ENCODE results near the gene MRPL10.

The MRPL10 gene

DNA sequence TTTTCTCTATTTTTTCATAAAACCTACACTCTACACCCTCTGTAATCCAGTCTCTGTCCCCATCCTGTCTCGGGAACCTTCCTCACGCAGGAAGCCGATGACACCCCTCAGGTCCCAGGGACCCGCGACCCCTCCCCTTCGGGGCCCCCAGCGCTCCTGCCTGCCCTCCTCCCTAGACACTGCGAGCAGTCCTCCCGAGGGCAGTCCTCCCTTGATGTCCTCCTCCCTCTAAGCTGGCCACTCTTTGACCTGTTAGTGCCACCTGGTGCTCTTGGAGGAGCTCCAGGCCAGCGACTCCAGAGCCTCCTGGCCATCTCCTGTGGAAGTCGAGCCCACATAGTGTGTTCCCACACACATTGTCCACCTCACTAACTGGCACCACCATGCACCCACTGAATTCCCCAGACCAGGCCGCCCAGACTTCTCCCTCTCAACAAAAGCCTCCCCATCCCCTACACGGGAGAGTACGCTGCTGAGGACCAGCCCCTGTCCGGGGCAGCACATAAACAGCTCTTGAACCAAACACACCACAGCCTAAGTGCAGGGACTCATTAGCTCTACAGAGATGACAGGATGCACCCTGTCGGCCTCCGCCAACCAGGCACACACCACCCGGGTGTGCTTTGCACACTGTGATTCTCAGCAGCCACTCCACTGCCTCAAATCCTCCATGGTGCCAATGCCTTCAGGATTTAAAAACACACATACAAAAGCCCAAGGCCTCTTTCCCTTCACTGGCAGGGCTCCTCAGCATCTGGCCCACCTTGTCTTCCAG is 19.0 kb downstream of the MRPL10 start:
- DNase-seq = no peak

DNA sequence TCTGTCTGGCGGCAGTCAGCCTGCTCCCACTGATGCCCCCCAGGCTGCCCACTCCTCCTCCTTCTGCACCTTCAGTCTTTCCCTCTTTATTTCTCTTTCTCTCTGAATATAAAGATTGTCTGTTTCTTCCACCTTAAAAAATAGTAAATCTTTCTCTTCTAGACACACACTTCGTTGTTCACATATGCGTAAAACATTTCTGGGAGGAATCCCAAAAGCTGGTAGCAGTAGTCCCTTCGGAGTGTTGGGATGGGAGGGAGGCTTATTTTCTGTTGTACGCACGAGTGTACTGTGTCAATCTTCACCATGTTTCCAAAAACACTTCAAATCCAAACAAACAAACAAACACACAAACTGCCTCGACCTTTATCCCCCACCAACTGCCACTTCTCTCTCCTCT is 19.6 kb downstream of the MRPL10 start:
- DNase-seq = no peak

DNA sequence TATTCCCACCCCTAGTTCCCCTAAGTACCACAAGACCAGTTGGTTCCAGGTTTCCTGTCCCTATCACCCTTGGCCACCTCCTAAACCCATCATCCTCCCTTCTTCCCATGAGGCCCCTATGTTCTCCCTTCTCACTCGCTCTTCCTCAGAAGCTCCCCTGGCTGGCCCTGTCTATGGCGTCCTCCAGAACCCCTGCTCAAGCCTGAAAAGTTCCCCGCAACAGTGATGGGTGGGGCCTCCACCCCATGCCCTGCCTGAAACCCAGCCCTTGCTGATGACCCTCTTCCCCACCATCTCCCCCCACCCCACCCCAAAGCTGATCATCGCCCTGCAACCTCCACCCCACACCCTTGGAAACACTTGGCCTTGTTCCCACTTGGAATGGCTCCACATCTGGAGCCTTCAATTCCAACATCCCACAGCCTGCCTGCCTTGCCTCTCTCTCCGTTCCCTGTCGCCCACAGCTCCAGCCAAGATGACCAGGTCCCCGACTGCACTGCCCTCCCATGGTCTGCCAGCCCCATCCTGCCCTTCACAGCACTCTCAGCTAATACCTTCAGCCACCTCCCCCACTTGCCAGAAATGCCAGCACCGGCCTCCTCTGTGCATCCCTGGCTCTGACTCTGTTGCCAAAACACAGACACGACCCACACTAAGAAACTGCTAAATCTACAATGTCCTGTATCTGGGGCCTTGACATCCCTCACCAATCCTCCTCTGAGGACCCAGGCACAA is 20.3 kb downstream of the MRPL10 start:
- no peak for DNase-seq

DNA sequence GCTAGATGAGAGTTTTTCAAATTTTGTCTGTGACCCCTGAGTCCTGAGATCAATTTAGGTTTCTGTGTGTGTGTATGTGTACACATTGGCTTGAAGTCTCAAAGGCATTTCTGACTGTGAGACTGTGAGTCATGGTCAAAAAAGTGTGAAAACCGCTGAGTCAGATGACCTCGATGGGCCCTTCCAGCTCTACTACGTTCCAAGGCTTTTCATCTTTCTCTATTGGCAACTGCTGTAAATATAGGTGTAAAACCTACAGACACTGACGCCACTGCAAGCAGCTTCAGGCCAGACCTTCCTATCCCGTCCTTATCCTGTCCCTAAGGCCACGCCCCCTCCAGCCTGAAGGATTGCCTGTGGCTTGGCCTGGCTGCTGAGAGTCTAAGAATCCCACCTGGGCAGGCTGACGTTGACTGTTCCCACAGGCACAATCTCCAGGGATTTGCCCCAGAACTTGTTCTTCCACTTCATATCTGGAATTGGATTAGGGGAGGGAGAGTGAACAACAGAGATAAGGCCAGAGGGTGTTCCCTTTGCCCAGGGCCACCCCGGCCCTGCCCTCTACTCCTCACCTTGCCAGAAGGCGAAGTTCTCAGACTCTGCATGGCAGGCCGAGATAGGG is 21.0 kb downstream of the MRPL10 start:
- DNase-seq = no peak

DNA sequence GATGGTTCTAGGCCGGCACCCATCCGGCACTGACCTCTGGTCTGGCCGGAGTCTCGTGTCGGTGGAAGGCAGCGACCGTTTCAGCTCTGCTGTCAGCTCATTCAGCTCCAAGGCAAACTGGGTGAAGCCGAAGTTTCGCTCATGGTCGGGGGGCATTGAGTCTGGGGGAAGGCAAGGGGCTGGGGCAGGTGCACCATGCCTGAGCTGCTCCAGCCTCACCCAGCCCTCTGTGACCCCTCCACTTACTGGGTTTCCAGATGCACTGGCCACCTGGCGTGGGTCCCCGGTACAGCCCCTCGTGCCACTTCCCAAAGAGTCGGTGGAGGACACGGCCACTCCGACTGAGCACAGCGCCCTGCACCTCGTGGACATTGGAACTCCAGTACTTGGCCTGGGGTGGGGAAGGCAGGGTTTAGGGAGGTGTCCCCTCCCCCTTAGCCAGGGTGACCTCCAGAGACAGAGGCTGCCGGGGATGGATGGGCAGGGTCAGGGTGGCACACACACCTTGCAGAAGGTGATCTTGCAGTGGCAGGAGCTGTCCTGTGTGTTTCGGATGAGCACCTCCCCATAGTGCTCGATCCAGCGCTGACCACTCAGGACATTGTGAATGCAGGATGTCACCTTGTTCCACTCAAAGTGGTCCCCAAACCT is 22.4 kb downstream of the MRPL10 start:
- DNase-seq = no peak

DNA sequence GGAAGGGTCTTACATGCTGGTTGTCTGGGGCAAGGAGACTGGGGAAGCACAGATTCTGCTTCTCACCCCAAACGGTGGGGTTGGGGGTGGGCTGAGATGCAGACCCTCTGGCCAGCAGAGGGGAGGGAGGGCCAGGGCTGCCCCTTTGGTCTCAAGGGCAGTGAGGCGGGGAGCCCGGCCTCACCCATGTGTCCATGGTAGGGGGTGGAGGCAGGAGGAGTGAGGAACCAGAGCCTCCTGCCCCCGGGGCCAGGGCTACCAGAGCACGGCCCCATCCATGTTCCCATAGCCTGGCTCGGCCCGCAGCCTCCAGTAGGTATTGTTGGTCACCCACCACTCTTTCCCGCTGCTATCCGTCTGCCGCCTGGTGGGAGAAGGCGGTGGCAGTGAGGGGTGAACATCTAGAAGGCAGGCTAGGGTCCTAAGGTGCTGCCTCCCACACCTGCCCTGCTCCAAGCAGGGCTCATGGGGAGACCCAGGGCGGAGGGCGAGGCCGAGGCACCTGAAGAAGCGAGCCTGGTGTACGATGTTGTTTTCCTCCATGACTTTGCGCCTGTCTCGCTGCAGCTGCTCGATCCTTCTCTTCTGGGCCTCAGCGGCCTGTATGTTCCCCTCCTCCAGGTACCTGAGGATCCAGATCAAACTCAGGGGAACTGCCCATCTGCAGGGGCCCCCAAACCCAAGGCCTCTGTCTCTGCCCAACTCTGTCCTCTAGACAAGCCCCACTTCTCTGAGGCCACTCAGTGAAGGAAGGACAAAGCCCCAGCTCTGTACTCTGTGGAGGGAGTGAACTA is 23.1 kb downstream of the MRPL10 start:
- DNase-seq = no peak

DNA sequence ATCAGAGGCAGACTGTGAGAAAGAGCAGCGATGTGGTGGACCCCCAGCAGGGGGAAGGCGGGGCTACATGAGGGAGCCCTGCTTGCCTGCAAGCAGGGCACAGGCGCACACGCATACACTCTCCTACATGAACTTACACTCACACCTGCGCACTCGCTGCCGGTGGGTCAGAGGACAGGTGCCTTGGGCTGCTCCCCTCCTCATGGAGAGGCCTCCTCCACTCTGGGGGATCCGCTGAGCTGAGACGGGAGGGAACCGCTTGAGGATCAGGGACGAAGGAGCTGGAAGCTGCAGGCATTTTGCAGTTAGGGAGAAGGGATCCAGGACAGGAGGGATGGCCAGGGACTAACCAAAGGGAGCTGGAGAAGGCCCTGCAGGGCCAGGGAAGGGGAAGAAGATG is 23.9 kb downstream of the MRPL10 start:
- DNase-seq = no peak

DNA sequence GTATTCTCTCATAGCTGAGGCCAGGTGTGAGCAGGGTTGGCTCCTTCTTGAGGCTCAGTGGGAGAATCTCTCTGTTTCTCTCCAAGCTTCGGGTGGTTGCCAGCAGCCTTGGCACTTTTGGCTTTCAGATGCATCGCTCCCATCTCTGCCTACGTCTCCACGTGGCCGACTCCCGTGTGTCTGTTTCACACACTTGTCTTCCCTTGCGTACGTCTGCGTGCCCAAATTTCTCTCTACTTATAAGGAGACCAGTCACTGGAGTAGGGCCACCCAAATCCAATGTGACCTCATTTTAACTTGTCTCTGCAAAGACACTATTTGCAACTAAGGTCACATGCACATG is 24.5 kb downstream of the MRPL10 start:
- DNase-seq = no peak

DNA sequence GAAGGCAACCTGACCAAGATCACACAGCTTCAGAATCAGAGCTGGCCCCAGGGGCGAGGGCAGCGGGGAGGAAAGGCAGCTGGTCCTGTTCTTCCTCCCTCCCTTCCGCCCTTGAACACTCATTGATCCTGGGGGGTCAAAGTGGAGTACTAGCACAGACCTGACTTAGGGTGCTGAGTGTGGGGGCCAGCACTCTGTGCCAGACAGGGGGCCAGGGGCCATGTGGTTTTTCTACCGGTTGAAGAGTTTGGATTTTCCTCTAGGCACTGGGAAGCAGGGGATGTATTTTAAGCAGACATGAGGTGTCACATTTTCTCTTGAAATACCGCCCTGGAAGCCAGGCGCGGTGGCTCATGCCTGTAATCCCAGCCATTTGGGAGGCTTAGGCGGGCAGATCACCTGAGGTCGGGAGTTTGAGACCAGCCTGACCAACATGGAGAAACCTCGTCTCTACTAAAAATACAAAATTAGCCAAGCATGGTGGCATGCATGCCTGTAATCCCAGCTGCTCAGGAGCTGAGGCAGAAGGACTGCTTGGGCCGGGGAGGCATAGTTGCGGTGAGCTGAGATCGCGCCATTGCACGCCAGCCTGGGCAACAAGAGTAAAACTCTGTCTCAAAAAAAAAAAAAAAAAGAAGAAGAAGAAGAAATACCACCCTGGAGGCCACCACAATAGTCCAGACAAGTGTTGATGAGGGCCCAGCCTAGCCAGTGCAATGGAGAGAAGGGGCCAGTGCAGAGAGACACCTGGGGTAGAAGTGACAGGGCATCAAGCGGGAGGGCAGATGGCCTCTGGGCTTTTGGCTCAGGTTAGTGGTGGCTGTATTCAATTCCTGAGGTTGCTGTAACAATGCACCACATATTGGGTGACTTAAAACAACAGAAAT is 25.1 kb downstream of the MRPL10 start:
- no peak for DNase-seq

DNA sequence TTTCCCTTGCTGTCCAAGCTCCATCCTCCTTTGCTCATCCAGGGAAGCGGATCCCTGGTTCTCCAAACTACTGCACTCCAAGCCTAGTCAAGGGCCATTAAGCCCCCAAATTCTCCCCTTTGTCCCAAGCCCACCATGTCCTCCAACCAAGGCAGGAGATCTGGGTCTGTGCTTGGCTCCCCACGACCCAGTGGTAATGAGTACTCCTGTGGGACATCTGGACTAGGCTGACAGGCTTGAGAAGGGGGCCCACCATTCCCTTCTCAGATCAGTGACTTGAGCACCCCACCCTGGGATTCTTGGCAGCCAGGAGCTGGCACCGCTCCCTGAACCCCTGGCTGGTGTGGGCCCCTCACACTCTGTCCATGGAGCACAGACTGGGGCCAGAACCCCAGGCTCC is 26.9 kb downstream of the MRPL10 start:
- DNase-seq = no peak

DNA sequence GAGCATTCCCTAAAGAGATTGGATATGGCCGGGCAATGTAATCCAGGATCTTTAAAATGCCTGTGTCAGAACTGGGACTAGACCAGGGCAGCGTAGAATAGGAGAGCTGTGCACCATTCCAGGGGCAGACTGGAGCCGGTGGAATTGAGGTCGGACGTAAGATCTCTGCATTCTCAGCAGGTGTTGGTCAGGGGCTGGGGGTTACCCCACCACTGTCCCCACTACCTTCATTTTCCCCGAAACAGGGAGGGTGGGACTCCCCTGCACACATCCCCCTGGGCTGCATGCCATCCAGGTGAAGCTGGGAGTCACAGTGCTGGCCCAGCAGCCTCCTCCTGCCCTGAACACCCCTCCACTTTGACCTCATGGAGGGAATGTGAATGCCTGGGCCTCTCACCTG is 27.6 kb downstream of the MRPL10 start:
- no peak for DNase-seq

DNA sequence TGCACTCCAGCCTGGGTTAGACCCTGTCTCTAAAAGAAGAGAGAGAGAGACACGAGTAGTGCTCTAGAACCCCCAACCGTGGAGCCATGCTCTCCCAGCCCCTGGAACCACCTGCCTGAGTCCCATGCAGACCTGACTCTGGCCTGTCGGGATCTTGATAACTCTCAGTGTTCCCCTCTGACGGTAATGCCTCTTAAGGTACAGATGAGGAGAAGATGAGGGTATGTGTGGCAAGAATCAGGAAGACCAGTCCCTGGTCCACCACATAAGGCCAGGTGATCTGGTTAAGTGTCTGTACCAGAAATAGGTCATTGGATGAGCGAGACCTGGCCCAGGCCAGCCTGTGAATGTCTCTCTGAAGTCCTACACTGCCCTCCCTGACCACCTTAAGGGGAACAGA is 28.1 kb downstream of the MRPL10 start:
- DNase-seq = no peak

DNA sequence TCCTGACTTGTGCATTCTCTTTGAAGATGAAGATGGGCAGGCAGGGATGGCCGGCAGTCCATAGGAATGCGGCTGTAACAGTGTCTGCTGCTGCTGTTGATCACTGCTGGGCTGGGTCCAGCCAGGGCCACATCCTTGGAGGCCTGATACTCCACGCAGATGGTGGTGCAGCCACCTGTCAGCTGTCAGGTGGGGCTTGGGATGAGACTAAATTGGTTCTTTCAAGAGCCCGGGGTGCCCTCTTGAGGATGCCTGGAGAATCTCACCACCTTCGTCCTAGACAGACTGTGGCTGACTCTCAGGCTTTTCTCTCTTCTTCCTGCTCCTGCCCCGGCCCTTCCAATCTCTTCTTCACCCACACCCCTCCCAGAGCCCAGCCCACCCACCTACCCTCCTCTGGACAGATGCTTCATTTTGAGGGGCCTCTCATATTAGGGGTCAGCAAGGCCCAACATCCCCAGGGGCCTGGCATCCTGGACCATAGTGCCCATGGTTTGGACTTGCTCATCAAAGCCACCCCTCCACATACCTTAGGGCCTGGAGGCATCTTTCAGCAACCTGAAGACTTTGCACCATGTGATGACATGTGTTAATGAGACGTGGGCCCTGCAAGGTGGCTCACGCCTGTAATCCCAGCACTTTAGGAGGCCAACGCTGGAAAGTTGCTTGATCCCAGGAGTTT is 28.9 kb downstream of the MRPL10 start:
- peak; percentile 84 to 94 for DNase-seq

DNA sequence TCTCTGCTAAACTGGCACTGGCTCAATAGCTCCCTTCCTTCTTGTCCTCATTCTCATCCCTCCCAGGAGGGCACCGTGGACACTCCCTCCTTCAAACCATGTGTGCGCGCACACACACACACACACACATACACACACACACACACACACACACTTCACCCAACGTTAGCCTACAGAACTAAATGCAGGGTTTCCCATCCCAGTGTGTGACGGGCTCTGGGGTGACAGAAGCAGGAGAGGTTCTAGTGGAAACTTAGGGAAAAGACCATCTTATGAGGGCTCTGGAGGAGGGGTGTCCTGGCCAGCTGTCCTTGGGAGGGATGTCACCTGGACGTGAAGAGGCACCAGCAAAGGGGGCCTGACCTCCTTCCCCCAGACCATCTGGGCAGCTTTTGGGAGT is 29.4 kb downstream of the MRPL10 start:
- DNase-seq = no peak

DNA sequence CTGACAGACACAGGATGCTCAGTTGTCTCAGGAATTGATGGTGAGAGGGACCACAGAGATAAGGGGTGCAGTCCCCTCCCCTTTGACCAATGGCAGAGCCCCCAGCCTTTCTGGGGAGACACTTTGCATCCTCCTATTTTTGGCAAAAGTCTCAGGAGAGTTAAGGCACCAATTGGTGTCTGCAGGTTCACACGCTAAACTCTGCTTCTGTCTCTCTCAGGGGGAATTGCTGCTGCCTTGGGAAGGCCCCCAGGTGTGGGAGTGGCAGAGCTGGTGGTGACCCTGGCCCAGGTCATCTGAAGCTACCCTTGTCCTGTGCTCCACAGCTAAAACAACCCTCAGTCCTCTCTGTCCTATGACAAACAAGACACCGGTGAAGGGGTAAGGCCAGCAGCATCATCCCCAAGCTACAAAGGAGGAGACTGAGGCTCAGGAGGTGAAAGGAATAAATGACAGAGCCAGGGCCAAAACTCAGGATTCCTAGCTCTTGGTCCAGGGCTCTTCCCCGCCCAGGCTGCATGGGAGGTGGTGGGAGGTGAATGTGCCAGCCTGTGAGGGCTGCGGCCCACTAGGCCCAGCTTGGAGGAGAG is 30.1 kb downstream of the MRPL10 start:
- DNase-seq = no peak

DNA sequence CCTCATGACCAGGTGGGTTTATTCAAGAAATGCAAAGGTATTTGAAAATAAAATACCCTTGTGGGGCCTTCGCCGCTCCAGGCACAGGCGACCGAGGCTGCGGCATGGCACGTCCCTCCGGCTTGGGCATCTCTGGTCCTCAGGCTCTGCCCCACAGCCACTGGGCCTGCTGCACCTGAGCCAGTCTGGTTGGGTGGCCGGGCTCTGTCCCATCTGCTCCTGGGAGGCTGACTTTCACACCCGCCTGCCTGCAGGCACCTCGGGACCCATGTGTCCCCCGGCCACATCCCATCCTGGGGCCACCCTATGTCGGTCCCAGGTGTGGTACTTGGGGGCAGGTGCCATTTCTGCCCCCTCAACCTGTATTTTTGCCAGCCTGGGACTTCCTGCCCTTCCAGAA is 30.7 kb downstream of the MRPL10 start:
- no peak for DNase-seq

DNA sequence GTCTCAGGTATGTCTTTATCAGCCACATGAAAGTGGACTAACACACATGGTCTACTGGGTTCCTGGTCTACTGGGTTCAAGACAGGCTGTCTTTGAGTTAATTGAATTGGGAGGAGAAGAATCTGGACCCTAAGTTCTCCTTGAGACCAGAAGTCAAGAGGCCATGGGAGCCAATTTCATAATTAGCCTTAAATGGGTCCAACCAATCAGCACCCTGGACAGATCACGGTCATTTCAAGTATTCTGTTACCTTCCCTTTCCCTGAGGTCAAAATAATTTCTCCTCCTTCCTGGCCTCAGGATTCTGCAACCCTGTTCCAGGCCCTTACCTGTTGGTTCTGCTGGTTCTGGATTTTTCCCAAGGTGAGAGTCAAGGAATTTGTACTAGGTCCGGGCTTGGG is 33.5 kb downstream of the MRPL10 start:
- DNase-seq = no peak

DNA sequence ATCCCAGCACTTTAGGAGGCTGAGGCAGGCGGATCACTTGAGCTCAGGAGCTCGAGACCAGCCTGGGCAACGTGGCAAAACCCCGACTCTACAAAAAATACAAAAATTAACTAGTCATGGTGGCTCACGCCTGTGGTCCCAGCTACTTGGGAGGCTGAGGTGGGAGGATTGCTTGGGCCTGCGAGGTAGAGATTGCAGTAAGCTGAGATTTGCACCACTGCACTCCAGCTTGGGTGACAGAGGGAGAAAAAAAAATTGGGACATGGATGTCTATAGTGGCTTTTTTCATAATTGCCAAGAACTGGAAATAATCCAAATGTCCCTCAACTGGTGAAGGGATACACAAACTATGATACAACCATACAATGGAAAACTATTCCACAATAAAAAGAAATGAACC is 38.4 kb downstream of the MRPL10 start:
- DNase-seq = no peak

DNA sequence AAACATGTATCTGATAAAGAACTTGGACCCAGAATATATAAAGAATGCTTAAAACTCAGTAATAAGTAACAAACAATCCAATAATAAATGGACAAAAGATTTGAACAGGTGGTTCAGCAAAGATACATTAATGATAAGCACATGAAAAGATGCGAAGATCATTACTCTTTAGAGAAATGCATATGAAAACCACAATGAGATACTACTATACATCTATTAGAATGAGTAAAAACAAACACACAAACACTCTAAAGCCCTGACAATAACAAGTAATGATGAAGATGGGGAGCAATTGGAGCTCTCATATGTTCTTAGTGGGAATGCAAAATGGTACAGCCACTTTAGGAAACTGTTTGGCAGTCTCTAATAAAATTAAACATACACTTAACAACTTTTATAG is 38.9 kb downstream of the MRPL10 start:
- no peak for DNase-seq

DNA sequence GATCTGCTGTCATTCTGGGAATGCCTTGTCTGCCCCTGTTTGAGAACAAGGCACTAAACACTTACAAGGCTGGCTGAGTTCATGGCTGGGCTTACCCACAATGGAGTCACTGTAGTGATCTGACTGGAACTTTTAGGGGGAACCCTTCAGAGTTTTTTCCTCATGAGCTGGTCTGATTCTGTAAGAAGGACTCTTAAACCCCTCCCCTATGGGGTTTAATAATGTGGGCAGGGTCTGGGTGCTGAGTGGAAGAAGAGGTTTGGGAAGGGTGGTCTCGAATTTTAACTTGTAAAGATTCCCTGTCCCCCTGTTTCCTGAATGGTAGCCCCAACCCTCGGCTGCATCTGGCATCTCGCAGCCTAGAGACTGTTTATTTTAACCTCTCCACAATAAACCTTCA is 40.3 kb downstream of the MRPL10 start:
- DNase-seq = no peak
